Chondrocyte (in vitro differentiated cells): Measurements from ENCODE around the gene RPL9. TPM values are rescaled to one million over a fixed set of nuclear protein-coding genes. Genes with fewer than 3 reads are reported as not detected.
"Not testable (repeated sequence)": the region's sequence is repeated elsewhere in the genome, so short reads cannot be mapped to it uniquely, and the experiment has no call there.

Experiments
- DNase-seq: peaks from one replicate; pipeline ENCODE4 v3.0.0; 2021; ENCODE audit warnings: mixed read lengths, low spot score
- H3K27ac Mint-ChIP-seq: one replicate; pipeline ENCODE4 v1.8.0; 2021; ENCODE audit warnings: mild to moderate bottlenecking, moderate library complexity, mixed read lengths; ENCODE audit not compliant: unreplicated experiment
- H3K27me3 Mint-ChIP-seq: 2 replicates; pipeline ENCODE4 v1.8.0; 2021; ENCODE audit warnings: low read depth, mixed read lengths
- H3K36me3 Mint-ChIP-seq: 2 replicates; pipeline ENCODE4 v1.8.0; 2021; ENCODE audit warnings: low read depth, mixed read lengths
- H3K4me1 Mint-ChIP-seq: 2 replicates; pipeline ENCODE4 v1.8.0; 2021; ENCODE audit warnings: low read depth, mild to moderate bottlenecking, mixed read lengths
- H3K4me3 Mint-ChIP-seq: one replicate; pipeline ENCODE4 v1.8.0; 2021; ENCODE audit warnings: mild to moderate bottlenecking, moderate library complexity, mixed read lengths; ENCODE audit not compliant: unreplicated experiment
- H3K9me3 Mint-ChIP-seq: 2 replicates; pipeline ENCODE4 v1.8.0; 2021; ENCODE audit warnings: low read depth, mixed read lengths
- CTCF ChIP-seq: fragments of 200-600 bp; sonication (generic); IDR thresholded peaks from 2 replicates; pipeline ENCODE4 v1.5.0; 2021; ENCODE audit warnings: antibody characterized with exemption, mild to moderate bottlenecking, moderate library complexity
- total RNA-seq: library from RNA; stranded (reverse); gene quantifications from 3 replicates; pipeline ENCODE4 v1.2.1, GENCODE V29; 2021

The RPL9 gene
- total RNA-seq, 1 donor from 2014 or later, result 831 TPM

- H3K36me3 Mint-ChIP-seq, result no peaks in the 10 kb centered on the region
- H3K27ac Mint-ChIP-seq, result no peak overlapping the region
- H3K4me1 Mint-ChIP-seq, result no peaks in the 10 kb centered on the region
- TF ChIP-seq CTCF, result no peak
- no peak overlapping the region for H3K4me3 Mint-ChIP-seq
- no peaks in the 10 kb centered on the region for H3K9me3 Mint-ChIP-seq
- no peak for DNase-seq
- H3K27me3 Mint-ChIP-seq, result no peaks in the 10 kb centered on the region
Observed at GRCh38 chr4:39429476-39430334, 29.0 kb downstream of the RPL9 start.

GRCh38 chr4:39427520-39428114 is 31.1 kb downstream of the RPL9 start:
- H3K4me1 Mint-ChIP-seq, result no peaks in the 10 kb centered on the region
- H3K4me3 Mint-ChIP-seq, result no peak overlapping the region
- no peaks in the 10 kb centered on the region for H3K9me3 Mint-ChIP-seq
- no peak overlapping the region for H3K27ac Mint-ChIP-seq
- no peak for DNase-seq
- no peaks in the 10 kb centered on the region for H3K36me3 Mint-ChIP-seq
- no peaks in the 10 kb centered on the region for H3K27me3 Mint-ChIP-seq
- no peak for TF ChIP-seq CTCF

GRCh38 chr4:39426728-39427127 is 32.0 kb downstream of the RPL9 start:
- TF ChIP-seq CTCF, result no peak
- H3K36me3 Mint-ChIP-seq, result no peaks in the 10 kb centered on the region
- H3K4me1 Mint-ChIP-seq, result no peaks in the 10 kb centered on the region
- no peak overlapping the region for H3K4me3 Mint-ChIP-seq
- no peak for DNase-seq
- no peak overlapping the region for H3K27ac Mint-ChIP-seq
- no peaks in the 10 kb centered on the region for H3K9me3 Mint-ChIP-seq
- no peaks in the 10 kb centered on the region for H3K27me3 Mint-ChIP-seq

GRCh38 chr4:39425297-39425696 is 33.4 kb downstream of the RPL9 start:
- H3K27ac Mint-ChIP-seq, DNase-seq, H3K36me3 Mint-ChIP-seq, H3K9me3 Mint-ChIP-seq, H3K27me3 Mint-ChIP-seq, H3K4me3 Mint-ChIP-seq, H3K4me1 Mint-ChIP-seq: not testable (repeated sequence)

- Mint-ChIP-seq H3K36me3 (no peaks in the 10 kb centered on the region), H3K9me3 (no peaks in the 10 kb centered on the region), H3K27me3 (no peaks in the 10 kb centered on the region), H3K4me3 (no peak overlapping the region), H3K4me1 (no peaks in the 10 kb centered on the region), H3K27ac (no peak overlapping the region)
- DNase-seq, result no peak
- TF ChIP-seq CTCF, result no peak
Observed at GRCh38 chr4:39422247-39422646, 36.5 kb downstream of the RPL9 start.
